OCI-LY3 (cell line): Measurements from ENCODE around the gene THRAP3.
A peak's percentile ranks its signal among the peaks of the same experiment; 100 is the strongest.

Source experiments
- H2AFZ ChIP-seq: fragments of 200-600, 300-600 bp; shearing (Covaris generic); 2 replicates; pipeline ENCODE4 v1.6.0; 2014; ENCODE audit warnings: antibody characterized with exemption, low read depth, low read length
- H3K27ac ChIP-seq: fragments of 200-600, 300-600 bp; sonication (generic); 2 replicates; pipeline ENCODE4 v1.5.1; 2014; ENCODE audit warnings: mild to moderate bottlenecking, low read length, moderate library complexity, mixed read lengths
- H3K27me3 ChIP-seq: fragments of 200-600, 300-600 bp; sonication (generic); 2 replicates; pipeline ENCODE4 v1.6.1; 2014; ENCODE audit warnings: low read depth, low read length, mixed read lengths
- H3K36me3 ChIP-seq: fragments of 200-600, 300-600 bp; sonication (generic); replicated peaks from 2 replicates; pipeline ENCODE3; 2014; ENCODE audit warnings: low read depth, low read length, mixed read lengths
- H3K4me1 ChIP-seq: fragments of 300-600, 200-600 bp; sonication (generic); 2 replicates; pipeline ENCODE4 v1.6.1; 2014; ENCODE audit warnings: low read length, mixed read lengths
- H3K4me2 ChIP-seq: fragments of 200-600, 300-600 bp; sonication (generic); 2 replicates; pipeline ENCODE4 v1.6.1; 2014; ENCODE audit warnings: low read length, mixed read lengths
- H3K4me3 ChIP-seq: fragments of 300-600, 200-600 bp; sonication (generic); 2 replicates; pipeline ENCODE4 v1.5.1; 2014; ENCODE audit warnings: antibody characterized with exemption, mild to moderate bottlenecking, low read length, moderate library complexity
- H3K79me2 ChIP-seq: fragments of 300-600, 200-600 bp; shearing (Covaris generic); 2 replicates; pipeline ENCODE4 v1.6.1; 2014; ENCODE audit warnings: mild to moderate bottlenecking, low read length, mixed read lengths
- H3K9ac ChIP-seq: fragments of 300-600, 200-600 bp; shearing (Covaris generic); 2 replicates; pipeline ENCODE4 v1.6.0; 2014; ENCODE audit warnings: mild to moderate bottlenecking, low read length, moderate library complexity
- H3K9me3 ChIP-seq: fragments of 200-600, 300-600 bp; shearing (Covaris generic); 2 replicates; pipeline ENCODE4 v1.6.1; 2014; ENCODE audit warnings: low read length, mixed read lengths; ENCODE audit not compliant: insufficient read depth
- H4K20me1 ChIP-seq: fragments of 200-600, 300-600 bp; sonication (generic); 2 replicates; pipeline ENCODE4 v1.6.1; 2016; ENCODE audit warnings: low read length, mixed read lengths; ENCODE audit not compliant: insufficient read depth
- EZH2phosphoT487 ChIP-seq: fragments of 200-600 bp; shearing (Covaris generic); IDR thresholded peaks from 2 replicates; pipeline ENCODE4 v1.6.1; 2018; ENCODE audit warnings: antibody characterized with exemption, mixed run types, low read depth
- TF ChIP-seq, protein P1 (sequence below): fragments of 200-600, 300-600 bp; sonication (generic); IDR thresholded peaks from 2 replicates; pipeline ENCODE4 v1.5.1; 2014; ENCODE audit warnings: antibody characterized with exemption, low read length, low read depth

THRAP3 gene

DNA sequence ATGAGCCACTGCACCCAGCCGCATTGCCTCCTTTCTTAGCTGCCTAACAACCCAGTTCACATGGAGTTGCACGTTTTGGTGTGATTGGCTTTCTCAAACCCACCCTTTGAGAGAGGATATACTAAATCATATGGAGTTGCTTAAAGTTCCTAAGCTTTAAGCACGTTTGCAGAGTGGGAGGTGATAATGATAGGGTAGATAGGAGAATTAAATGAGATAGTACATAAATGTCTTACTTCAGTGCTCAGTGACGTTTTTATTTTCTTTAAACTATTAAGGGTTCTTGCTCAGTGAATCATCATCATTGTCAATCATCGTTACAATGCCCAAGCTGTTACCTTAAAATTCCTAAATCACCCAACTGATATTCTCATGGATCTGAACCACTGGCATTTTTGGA is 79.0 kb downstream of the THRAP3 start:
- peak overlapping the region; percentile 100 for H3K27ac ChIP-seq
- TF ChIP-seq EZH2phosphoT487, result no peak
- TF ChIP-seq, protein P1, sequence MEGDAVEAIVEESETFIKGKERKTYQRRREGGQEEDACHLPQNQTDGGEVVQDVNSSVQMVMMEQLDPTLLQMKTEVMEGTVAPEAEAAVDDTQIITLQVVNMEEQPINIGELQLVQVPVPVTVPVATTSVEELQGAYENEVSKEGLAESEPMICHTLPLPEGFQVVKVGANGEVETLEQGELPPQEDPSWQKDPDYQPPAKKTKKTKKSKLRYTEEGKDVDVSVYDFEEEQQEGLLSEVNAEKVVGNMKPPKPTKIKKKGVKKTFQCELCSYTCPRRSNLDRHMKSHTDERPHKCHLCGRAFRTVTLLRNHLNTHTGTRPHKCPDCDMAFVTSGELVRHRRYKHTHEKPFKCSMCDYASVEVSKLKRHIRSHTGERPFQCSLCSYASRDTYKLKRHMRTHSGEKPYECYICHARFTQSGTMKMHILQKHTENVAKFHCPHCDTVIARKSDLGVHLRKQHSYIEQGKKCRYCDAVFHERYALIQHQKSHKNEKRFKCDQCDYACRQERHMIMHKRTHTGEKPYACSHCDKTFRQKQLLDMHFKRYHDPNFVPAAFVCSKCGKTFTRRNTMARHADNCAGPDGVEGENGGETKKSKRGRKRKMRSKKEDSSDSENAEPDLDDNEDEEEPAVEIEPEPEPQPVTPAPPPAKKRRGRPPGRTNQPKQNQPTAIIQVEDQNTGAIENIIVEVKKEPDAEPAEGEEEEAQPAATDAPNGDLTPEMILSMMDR, result no peak
- peaks cover 67% of the 10 kb centered on the region for H3K4me1 ChIP-seq
- no peaks in the 10 kb centered on the region for H3K27me3 ChIP-seq
- H3K79me2 ChIP-seq, result peaks cover 23% of the 10 kb centered on the region
- no peak overlapping the region for H3K4me3 ChIP-seq
- peaks cover 23% of the 10 kb centered on the region for H3K36me3 ChIP-seq
- H3K9me3 ChIP-seq, result no peaks in the 10 kb centered on the region
- peak overlapping the region; percentile 96; the same call in 1 of the 2 replicates for H3K4me2 ChIP-seq
- no peak overlapping the region for H2AFZ ChIP-seq
- peaks cover 6% of the 10 kb centered on the region; the same call in 1 of the 2 replicates for H4K20me1 ChIP-seq
- H3K9ac ChIP-seq, result peak overlapping the region; percentile 87; the same call in 1 of the 2 replicates

- Histone ChIP-seq H3K27me3 (no peaks in the 10 kb centered on the region), H3K4me1 (peaks cover 67% of the 10 kb centered on the region), H3K9me3 (no peaks in the 10 kb centered on the region), H4K20me1 (peaks cover 6% of the 10 kb centered on the region; the same call in 1 of the 2 replicates), H3K4me3 (no peak overlapping the region), H2AFZ (no peak overlapping the region), H3K79me2 (peaks cover 27% of the 10 kb centered on the region), H3K27ac (peak overlapping the region; percentile 100), H3K36me3 (peaks cover 26% of the 10 kb centered on the region), H3K4me2 (peak overlapping the region; percentile 96), H3K9ac (peak overlapping the region; percentile 87; the same call in 1 of the 2 replicates)
- TF ChIP-seq EZH2phosphoT487, result no peak
- TF ChIP-seq, protein P1, result no peak
Observed at GRCh38 chr1:36303650-36304360, 79.6 kb downstream of the THRAP3 start.

DNA sequence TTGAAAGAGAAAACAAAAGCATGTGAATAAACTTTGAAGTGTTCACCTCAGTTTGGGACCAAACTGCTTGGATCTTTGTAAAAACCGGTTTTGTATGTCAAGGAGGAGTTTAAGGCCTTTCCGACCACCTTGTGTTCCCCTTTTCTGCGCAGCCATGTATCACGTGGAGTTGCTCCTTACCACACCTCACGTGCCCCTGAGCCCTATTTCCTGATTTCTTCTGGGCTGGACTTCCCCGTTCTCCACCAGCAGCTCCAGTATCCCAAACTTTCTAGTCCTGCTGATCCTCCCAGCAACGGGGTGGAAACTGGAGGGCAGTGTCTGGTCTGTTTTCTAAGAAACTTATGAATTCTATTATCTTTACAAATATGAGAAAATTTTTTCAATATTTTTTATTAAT is 80.3 kb downstream of the THRAP3 start:
- peaks cover 63% of the 10 kb centered on the region for H3K4me1 ChIP-seq
- H3K4me2 ChIP-seq, result peak overlapping the region; percentile 96
- H2AFZ ChIP-seq, result no peak overlapping the region
- no peak for TF ChIP-seq EZH2phosphoT487
- TF ChIP-seq, protein P1, result no peak
- H3K4me3 ChIP-seq, result 0 out of 2 replicates have a peak overlapping the region, but pooled peaks have one; percentile 6
- H3K27ac ChIP-seq, result peak overlapping the region; percentile 100
- H3K9ac ChIP-seq, result peak overlapping the region; percentile 87
- H4K20me1 ChIP-seq, result peaks cover 6% of the 10 kb centered on the region; the same call in 1 of the 2 replicates
- peaks cover 29% of the 10 kb centered on the region for H3K36me3 ChIP-seq
- H3K27me3 ChIP-seq, result no peaks in the 10 kb centered on the region
- H3K9me3 ChIP-seq, result no peaks in the 10 kb centered on the region
- H3K79me2 ChIP-seq, result peaks cover 30% of the 10 kb centered on the region
